Fibroblast of lung (primary cell): ENCODE results near the gene BCAS3. TPM values are rescaled to one million over a fixed set of nuclear protein-coding genes. Genes with fewer than 3 reads are reported as not detected.
A peak's percentile ranks its signal among the peaks of the same experiment; 100 is the strongest.

Experiments used
- DNase-seq, 2 donors: peaks; one replicate each; pipeline versions ENCODE4 v3.0.0 to v3.0.0-alpha.2; 2010; ENCODE audit warnings: low read depth in 2 of 2
- H2AFZ ChIP-seq: 2 replicates; pipeline ENCODE4 v1.5.1; 2012; ENCODE audit warnings: low read length, control low read depth, inconsistent platforms
- H3K27ac ChIP-seq: 2 replicates; pipeline ENCODE4 v1.5.1; 2011; ENCODE audit warnings: low read length, control low read depth; ENCODE audit not compliant: insufficient read depth
- H3K27me3 ChIP-seq: 2 replicates; pipeline ENCODE4 v1.5.1; 2011; ENCODE audit warnings: mild to moderate bottlenecking, low read length; ENCODE audit not compliant: control insufficient read depth, insufficient read depth
- H3K36me3 ChIP-seq: 2 replicates; pipeline ENCODE4 v1.5.1; 2011; ENCODE audit warnings: low read length; ENCODE audit not compliant: control insufficient read depth, insufficient read depth
- H3K4me1 ChIP-seq: 2 replicates; pipeline ENCODE4 v1.5.1; 2011; ENCODE audit warnings: low read length; ENCODE audit not compliant: control insufficient read depth, insufficient read depth; ENCODE audit errors: extremely low read depth
- H3K4me2 ChIP-seq: 2 replicates; pipeline ENCODE4 v1.5.1; 2011; ENCODE audit warnings: low read length, control low read depth; ENCODE audit not compliant: insufficient read depth; ENCODE audit errors: extremely low read depth
- H3K4me3 ChIP-seq, 4 experiments: fragments of 200-600 bp in 1 of 4; sonication (generic) in 1 of 4; replicated peaks in 1 of 4; 2 replicates each; pipeline ENCODE4 v1.5.1; 2011 to 2016; ENCODE audit warnings: low read length in 4 of 4, low read depth in 3 of 4, mild to moderate bottlenecking in 3 of 4, control low read depth in 2 of 4, inconsistent platforms in 1 of 4, mixed read lengths in 1 of 4; ENCODE audit not compliant: insufficient read depth in 1 of 4; ENCODE audit errors: control extremely low read depth in 1 of 4
- H3K79me2 ChIP-seq: 2 replicates; pipeline ENCODE4 v1.5.1; 2012; ENCODE audit warnings: mild to moderate bottlenecking, low read length, inconsistent platforms; ENCODE audit not compliant: control insufficient read depth, insufficient read depth
- H3K9ac ChIP-seq: 2 replicates; pipeline ENCODE4 v1.5.1; 2011; ENCODE audit warnings: mild to moderate bottlenecking, low read length, control low read depth; ENCODE audit not compliant: insufficient read depth
- H3K9me3 ChIP-seq: 2 replicates; pipeline ENCODE4 v1.5.1; 2012; ENCODE audit warnings: low read depth, low read length; ENCODE audit not compliant: control insufficient read depth, insufficient read depth
- H4K20me1 ChIP-seq: 2 replicates; pipeline ENCODE4 v1.5.1; 2011; ENCODE audit warnings: low read length; ENCODE audit not compliant: control insufficient read depth, insufficient read depth; ENCODE audit errors: extremely low read depth
- EZH2 ChIP-seq: IDR thresholded peaks from 2 replicates; pipeline ENCODE4 v1.5.1; 2012; ENCODE audit warnings: low read length, control low read depth, mild to moderate bottlenecking; ENCODE audit errors: missing control alignments
- polyA plus RNA-seq, 2 donors: library from polyadenylated mRNA; depleted of rRNA in 1 of 2; stranded (reverse) in 1 of 2; unstranded in 1 of 2; fragments of >200 nt; gene quantifications; 2 replicates each; pipeline ENCODE4 v1.2.1, GENCODE V29; 2011 to 2012; ENCODE audit warnings: missing spikeins in 1 of 2
- total RNA-seq: library from RNA; depleted of rRNA; stranded (reverse); fragments of >200 nt; gene quantifications from 2 replicates; pipeline ENCODE4 v1.2.1, GENCODE V29; 2014
- TF ChIP-seq, protein P1 (sequence below), 2 donors: IDR thresholded peaks in 1 of 2; conservative IDR thresholded peaks in 1 of 2; 1 replicate in 1 of 2; 2 replicates in 1 of 2; pipeline ENCODE4 v1.5.1; 2011 to 2012; ENCODE audit warnings: low read length in 2 of 2, control low read depth in 1 of 2, inconsistent platforms in 1 of 2, low read depth in 1 of 2, mild to moderate bottlenecking in 1 of 2

The BCAS3 gene
- total and polyA plus RNA-seq, 2 donors (not counting 1 experiment from before 2014, with no cell fraction given) = 9.9 to 43.6 TPM

DNA sequence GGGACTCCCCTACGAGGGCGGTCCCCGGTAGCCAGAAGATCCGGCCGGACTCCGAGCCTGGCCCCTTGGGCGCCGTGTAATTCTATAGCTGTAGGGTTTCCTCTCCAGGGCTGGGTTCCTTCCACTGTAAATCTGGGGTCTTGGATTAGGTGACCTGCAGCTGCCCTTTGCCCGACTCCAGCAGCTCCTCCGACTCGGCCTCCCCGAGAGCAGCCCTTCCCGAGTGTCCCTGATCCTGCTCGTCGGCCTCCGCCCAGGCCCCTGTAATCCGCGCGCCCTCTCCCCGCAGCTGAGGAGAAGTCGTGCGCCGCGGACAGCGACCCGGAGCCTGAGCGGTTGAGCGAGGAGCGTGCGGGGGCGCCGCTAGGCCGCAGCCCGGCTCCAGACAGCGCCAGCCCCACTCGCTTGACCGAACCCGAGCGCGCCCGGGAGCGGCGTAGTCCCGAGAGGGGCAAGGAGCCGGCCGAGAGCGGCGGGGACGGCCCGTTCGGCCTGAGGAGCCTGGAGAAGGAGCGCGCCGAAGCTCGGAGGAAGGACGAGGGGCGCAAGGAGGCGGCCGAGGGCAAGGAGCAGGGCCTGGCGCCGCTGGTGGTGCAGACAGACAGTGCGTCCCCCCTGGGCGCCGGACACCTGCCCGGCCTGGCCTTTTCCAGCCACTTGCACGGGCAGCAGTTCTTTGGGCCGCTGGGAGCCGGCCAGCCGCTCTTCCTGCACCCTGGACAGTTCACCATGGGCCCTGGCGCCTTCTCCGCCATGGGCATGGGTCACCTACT, 727.4 kb downstream of the BCAS3 start:
- Histone ChIP-seq H3K9me3 (no peaks in the 10 kb centered on the region), H3K79me2 (peaks cover 96% of the 10 kb centered on the region), H2AFZ (no peak overlapping the region), H3K4me3 (peak overlapping the region; percentile 75 to 100 (median 94)), H4K20me1 (no peaks in the 10 kb centered on the region), H3K9ac (peak overlapping the region; percentile 87), H3K4me2 (peak overlapping the region; percentile 100), H3K27me3 (no peaks in the 10 kb centered on the region), H3K4me1 (peaks cover 18% of the 10 kb centered on the region), H3K27ac (peak overlapping the region; percentile 95), H3K36me3 (peaks cover 69% of the 10 kb centered on the region)
- TF ChIP-seq EZH2 = no peak
- TF ChIP-seq, protein P1, sequence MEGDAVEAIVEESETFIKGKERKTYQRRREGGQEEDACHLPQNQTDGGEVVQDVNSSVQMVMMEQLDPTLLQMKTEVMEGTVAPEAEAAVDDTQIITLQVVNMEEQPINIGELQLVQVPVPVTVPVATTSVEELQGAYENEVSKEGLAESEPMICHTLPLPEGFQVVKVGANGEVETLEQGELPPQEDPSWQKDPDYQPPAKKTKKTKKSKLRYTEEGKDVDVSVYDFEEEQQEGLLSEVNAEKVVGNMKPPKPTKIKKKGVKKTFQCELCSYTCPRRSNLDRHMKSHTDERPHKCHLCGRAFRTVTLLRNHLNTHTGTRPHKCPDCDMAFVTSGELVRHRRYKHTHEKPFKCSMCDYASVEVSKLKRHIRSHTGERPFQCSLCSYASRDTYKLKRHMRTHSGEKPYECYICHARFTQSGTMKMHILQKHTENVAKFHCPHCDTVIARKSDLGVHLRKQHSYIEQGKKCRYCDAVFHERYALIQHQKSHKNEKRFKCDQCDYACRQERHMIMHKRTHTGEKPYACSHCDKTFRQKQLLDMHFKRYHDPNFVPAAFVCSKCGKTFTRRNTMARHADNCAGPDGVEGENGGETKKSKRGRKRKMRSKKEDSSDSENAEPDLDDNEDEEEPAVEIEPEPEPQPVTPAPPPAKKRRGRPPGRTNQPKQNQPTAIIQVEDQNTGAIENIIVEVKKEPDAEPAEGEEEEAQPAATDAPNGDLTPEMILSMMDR (conservative IDR thresholded peaks at IDR 0.05 in 1 of 2, IDR thresholded peaks at IDR 0.05 in 1 of 2; ENCODE audit: low read depth in 1 of 2, low read length in 2 of 2) = no peak
- DNase-seq = peak in 1 of 2 donors; percentile 50

DNA sequence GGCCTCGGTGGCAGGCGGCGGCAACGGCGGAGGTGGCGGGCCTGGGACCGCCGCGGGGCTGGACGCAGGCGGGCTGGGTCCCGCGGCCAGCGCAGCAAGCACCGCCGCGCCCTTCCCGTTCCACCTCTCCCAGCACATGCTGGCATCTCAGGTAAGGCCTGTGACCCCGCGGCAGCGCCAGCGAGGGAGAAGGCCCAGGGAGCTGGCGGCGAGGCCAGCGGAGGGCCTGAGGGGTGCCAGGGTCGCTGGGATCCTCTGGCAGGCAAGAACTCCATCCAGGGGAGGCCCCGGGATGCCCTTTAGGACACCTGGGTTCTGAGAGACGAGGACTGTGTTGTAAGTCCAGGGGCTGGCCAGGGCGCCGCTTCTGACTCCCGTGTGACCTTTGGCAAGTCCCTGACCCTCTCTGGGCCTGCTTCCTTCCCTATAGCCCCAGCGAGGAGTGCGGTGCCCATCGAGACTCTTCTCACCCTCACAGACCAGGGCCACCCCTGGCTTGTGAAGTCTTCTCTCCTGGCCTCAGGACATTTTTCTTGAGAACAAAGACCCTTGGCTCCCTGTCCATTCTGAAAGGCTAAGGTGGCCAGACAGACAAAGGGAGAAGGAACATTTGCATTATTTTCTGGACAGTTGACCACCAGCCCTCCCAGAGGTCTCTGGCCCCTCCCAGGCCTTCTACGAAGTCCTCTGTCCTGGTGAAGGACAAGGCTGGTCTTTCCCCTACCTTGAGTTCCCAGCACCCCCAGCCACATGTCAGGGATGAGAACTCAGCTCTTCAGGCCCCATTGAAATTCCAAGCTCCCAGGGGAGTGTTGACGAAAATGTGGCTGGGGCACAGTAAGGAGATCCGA, 728.3 kb downstream of the BCAS3 start:
- H4K20me1 ChIP-seq = no peaks in the 10 kb centered on the region
- H3K4me1 ChIP-seq = peaks cover 19% of the 10 kb centered on the region
- peaks cover 69% of the 10 kb centered on the region for H3K36me3 ChIP-seq

More for the DNA sequence above, 728.3 kb downstream of the BCAS3 start:
- TF ChIP-seq EZH2 = no peak
- TF ChIP-seq, protein P1 (conservative IDR thresholded peaks at IDR 0.05 in 1 of 2, IDR thresholded peaks at IDR 0.05 in 1 of 2; ENCODE audit: low read depth in 1 of 2, low read length in 2 of 2) = no peak
- peak overlapping the region; percentile 75 to 100 (median 94) for H3K4me3 ChIP-seq
- H3K4me2 ChIP-seq = peak overlapping the region; percentile 100
- H3K9me3 ChIP-seq = no peaks in the 10 kb centered on the region
- H3K27ac ChIP-seq = peak overlapping the region; percentile 95
- peaks cover 94% of the 10 kb centered on the region for H3K79me2 ChIP-seq
- H3K27me3 ChIP-seq = no peaks in the 10 kb centered on the region
- DNase-seq = peak in 1 of 2 donors; percentile 52
- peak overlapping the region; percentile 87 for H3K9ac ChIP-seq
- H2AFZ ChIP-seq = no peak overlapping the region
